Measurements from ENCODE around the gene GRM2. TPM values are rescaled to one million over a fixed set of nuclear protein-coding genes. Genes with fewer than 3 reads are reported as not detected.

GRM2 gene
- total and polyA plus RNA-seq, 9 donors = 0.31 to 0.78 (median 0.53) TPM

DNA sequence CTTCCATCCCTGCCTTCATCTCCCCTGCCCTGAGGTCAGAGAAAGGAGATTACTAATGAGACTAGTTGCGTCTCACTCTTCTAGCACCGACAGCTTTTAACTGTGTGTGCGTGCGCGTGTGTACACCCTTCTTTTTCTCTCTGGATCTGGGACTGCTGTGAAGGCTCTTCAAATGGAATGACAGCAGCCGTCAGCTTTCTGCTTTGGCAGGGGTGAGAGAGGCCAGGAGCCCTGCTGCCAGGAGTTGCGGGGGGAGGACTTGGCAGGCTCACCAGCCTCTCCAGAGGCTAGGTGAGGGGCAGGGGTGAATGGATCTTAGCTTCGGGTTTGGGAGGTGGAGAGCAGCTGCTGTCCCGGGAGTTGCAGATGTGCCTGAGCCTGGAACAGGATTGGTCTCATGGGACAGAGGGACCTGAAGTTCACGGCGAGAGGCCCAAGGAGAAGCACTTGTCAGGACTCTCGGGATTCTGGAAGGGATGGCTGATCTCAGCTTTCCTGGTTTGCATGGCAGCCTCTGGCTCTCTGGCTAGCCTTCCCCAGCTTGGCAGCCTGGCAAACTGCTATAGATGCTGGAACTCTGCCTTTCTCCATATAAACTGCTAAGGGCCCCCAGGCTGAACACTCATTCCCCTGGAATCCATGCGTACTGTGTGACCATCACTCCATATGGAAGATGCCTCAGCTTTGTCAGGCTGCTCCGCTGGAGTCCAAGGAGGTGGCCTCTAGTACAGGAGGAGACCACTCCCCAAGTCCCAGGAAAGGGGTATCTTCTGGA is 19.2 kb upstream of the GRM2 start:
- no peak for DNase-seq
- Histone ChIP-seq H3K4me1 (ENCODE audit: control insufficient read depth, insufficient read depth, low read length) (peaks cover 40% of the 10 kb centered on the region), H3K9me3 (replicated peaks; ENCODE audit: control insufficient read depth, low read depth, low read length) (no peaks in the 10 kb centered on the region), H3K27ac (ENCODE audit: low read length) (peak overlapping the region; percentile 67), H3K36me3 (ENCODE audit: control insufficient read depth, insufficient read depth, low read length) (peaks cover 62% of the 10 kb centered on the region), H3K4me3 (ENCODE audit: low read length) (no peak overlapping the region), H3K27me3 (ENCODE audit: control insufficient read depth, insufficient read depth, low read length) (no peaks in the 10 kb centered on the region)
- 46% methylated on average over 6 of the region's 14 CpGs for WGBS (ENCODE audit: insufficient coverage)

DNA sequence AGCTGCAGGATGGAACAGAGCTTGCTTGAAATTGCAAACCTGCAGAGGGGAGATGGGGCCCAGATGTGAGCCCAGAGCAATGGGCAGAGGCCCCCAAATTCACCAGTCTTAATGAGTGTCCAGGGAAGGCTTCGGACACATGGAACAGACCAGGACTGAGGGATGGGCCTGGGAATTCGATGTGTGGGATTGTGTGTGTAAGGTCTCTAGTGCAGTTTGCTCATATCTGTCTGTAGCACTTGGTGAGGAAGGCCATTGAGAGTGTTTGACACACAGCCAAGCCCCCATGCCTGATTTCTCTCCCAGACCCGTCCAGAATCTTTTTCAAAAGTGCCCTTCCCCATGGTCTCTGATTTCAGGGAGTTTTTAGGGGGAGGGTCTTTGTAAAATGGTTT is 18.7 kb upstream of the GRM2 start:
- no peak for DNase-seq
- Histone ChIP-seq H3K27me3 (ENCODE audit: control insufficient read depth, insufficient read depth, low read length) (no peaks in the 10 kb centered on the region), H3K4me3 (ENCODE audit: low read length) (no peak overlapping the region), H3K27ac (ENCODE audit: low read length) (no peak overlapping the region), H3K9me3 (replicated peaks; ENCODE audit: control insufficient read depth, low read depth, low read length) (no peaks in the 10 kb centered on the region), H3K36me3 (ENCODE audit: control insufficient read depth, insufficient read depth, low read length) (peaks cover 61% of the 10 kb centered on the region), H3K4me1 (ENCODE audit: control insufficient read depth, insufficient read depth, low read length) (peaks cover 38% of the 10 kb centered on the region)
- WGBS (ENCODE audit: insufficient coverage) = 94% methylated on average over 2 of the region's 3 CpGs

DNA sequence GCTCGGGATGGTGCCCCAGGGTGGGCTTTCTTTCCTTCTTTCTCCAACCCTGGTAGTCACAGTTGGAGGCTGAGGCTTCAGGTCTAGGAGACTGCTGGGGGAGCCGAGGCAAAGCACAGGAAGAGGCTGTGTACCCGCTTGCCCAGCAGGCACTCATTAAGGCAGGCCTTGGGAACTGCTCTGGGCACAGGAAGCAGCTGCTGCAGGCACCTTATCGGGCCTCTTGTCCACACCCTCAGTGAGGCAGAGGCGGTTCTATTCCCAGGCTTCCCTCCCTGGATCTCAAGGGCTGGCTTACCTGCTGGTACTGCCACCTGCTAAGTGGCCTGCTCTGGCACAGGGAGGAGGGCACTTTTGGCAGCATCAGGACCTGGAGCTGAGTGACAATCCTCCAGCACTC is 15.8 kb upstream of the GRM2 start:
- Histone ChIP-seq H3K9me3 (replicated peaks; ENCODE audit: control insufficient read depth, low read depth, low read length) (no peaks in the 10 kb centered on the region), H3K4me3 (ENCODE audit: low read length) (no peak overlapping the region), H3K4me1 (ENCODE audit: control insufficient read depth, insufficient read depth, low read length) (peaks cover 21% of the 10 kb centered on the region), H3K27ac (ENCODE audit: low read length) (no peak overlapping the region), H3K27me3 (ENCODE audit: control insufficient read depth, insufficient read depth, low read length) (no peaks in the 10 kb centered on the region), H3K36me3 (ENCODE audit: control insufficient read depth, insufficient read depth, low read length) (peaks cover 49% of the 10 kb centered on the region)
- 79% methylated on average over 4 of the region's 5 CpGs for WGBS (ENCODE audit: insufficient coverage)
- no peak for DNase-seq

DNA sequence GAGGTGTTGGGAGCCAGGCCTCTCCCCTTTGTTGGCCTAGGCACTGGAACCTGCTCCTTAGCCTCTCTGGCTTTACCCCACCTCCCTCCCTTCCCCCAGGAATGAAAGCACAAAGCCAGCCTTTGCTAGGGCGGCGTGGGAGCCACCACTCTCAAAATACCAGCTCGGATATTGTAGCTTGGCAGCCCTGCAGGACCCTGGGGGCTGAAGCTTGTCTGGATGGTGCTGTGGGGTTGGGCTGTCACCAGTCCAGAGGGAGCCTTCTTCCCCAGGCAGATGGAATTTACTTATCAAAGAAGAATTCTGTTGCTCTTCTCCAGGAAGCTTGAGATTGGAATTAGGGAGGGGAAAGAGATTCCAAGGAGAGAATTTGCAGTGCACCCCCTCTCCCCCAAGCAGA is 14.9 kb upstream of the GRM2 start:
- H3K9me3 ChIP-seq (replicated peaks; ENCODE audit: control insufficient read depth, low read depth, low read length) = no peaks in the 10 kb centered on the region
- H3K4me3 ChIP-seq (ENCODE audit: low read length) = no peak overlapping the region
- H3K27me3 ChIP-seq (ENCODE audit: control insufficient read depth, insufficient read depth, low read length) = no peaks in the 10 kb centered on the region
- H3K4me1 ChIP-seq (ENCODE audit: control insufficient read depth, insufficient read depth, low read length) = peaks cover 12% of the 10 kb centered on the region
- H3K27ac ChIP-seq (ENCODE audit: low read length) = no peak overlapping the region
- WGBS (ENCODE audit: insufficient coverage) = no CpG with 5 or more reads among the region's 3 CpGs
- H3K36me3 ChIP-seq (ENCODE audit: control insufficient read depth, insufficient read depth, low read length) = peaks cover 52% of the 10 kb centered on the region
- no peak for DNase-seq

DNA sequence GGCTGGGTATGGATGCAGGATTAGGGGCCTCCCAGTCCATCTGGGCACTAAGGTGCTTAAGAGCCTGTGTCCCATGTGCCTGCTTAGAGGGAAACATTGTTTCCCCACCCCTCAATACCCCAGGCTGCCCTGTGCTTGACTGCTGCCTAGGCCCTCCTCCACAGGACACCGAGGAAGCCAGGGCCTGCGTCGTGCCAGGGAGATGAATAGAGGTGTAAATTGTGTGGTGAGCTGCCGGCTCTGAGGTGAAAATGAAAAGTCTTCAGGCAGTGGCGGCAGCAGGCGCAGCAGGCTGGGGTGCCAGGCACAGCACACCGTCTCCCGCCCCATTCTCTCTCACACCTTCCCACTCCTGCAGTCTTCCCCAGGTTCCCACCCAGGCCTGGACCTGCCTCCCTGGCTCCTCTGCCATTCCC is 13.9 kb upstream of the GRM2 start:
- H3K4me1 ChIP-seq (ENCODE audit: control insufficient read depth, insufficient read depth, low read length) = peaks cover 1% of the 10 kb centered on the region
- no peaks in the 10 kb centered on the region for H3K27me3 ChIP-seq (ENCODE audit: control insufficient read depth, insufficient read depth, low read length)
- no peak overlapping the region for H3K27ac ChIP-seq (ENCODE audit: low read length)
- H3K4me3 ChIP-seq (ENCODE audit: low read length) = no peak overlapping the region
- H3K9me3 ChIP-seq (replicated peaks; ENCODE audit: control insufficient read depth, low read depth, low read length) = no peaks in the 10 kb centered on the region
- peaks cover 61% of the 10 kb centered on the region for H3K36me3 ChIP-seq (ENCODE audit: control insufficient read depth, insufficient read depth, low read length)
- 93% methylated on average over 2 of the region's 8 CpGs for WGBS (ENCODE audit: insufficient coverage)
- no peak for DNase-seq

DNA sequence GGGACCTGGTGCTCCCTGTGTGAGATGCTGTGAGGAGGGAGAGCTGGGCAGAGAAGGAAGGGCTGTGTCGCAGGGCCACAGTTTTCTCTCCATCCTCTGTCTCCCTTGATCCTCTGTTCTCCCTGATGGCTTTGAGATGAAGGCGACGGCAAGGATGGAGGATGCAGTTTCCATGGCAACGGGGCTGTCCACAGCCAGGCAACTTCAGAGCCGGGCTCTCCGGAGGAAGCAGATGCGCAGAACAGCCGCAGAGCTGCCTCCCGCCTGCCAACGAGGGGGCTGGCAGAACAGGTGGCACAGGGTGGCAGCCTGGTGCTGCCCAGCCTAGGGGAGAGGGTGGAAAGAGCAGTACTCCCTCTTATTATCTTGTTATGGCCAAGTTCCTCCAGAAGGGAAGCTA is 9.9 kb upstream of the GRM2 start:
- Histone ChIP-seq H3K4me3 (ENCODE audit: low read length) (no peak overlapping the region), H3K36me3 (ENCODE audit: control insufficient read depth, insufficient read depth, low read length) (peaks cover 60% of the 10 kb centered on the region), H3K27me3 (ENCODE audit: control insufficient read depth, insufficient read depth, low read length) (no peaks in the 10 kb centered on the region), H3K9me3 (replicated peaks; ENCODE audit: control insufficient read depth, low read depth, low read length) (no peaks in the 10 kb centered on the region), H3K4me1 (ENCODE audit: control insufficient read depth, insufficient read depth, low read length) (no peaks in the 10 kb centered on the region), H3K27ac (ENCODE audit: low read length) (no peak overlapping the region)
- WGBS (ENCODE audit: insufficient coverage) = 85% methylated on average over 10 of the region's 10 CpGs
- DNase-seq = no peak

DNA sequence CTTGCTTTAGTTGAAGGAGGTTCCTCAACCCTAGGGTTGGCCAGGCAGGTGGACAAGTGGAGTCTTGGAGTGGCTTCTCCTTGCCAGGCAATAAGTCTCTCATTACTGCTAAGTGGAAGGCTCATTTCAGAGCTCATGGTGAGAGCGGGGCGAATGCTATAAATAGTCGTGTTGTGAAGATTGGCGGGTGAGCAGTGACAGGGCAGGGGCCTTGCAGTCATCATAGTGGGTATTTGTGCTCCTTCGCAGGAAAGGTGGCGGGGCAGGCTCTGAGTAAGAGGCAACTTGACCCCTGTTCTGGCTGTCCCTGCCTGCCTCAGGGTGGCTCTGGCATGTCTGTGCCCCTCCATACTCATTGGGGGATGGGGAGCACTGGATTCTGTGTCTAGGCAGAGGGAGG is 8.7 kb upstream of the GRM2 start:
- DNase-seq = no peak

DNA sequence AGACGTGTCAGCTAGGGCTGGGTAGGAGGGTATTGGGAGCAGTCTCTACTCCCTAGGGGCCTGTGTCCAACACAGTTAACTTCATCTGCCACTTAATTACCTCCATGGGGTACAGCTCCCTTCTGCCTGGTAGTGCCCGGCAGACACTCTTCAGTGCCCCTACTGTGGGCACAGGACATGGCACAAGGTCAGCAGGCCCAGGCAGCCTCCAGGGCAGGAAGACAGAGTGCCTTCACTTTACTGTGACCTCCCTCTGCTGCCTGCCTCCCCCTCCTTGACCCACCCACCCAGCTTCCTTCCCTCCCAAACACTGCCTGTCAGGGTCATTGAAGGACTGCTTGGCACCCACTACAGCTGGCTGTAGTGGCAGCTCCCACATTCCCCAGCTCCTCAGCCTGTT is 6.5 kb upstream of the GRM2 start:
- H3K27ac ChIP-seq (ENCODE audit: low read length) = no peak overlapping the region
- H3K4me3 ChIP-seq (ENCODE audit: low read length) = no peak overlapping the region
- no peak for DNase-seq
- no peaks in the 10 kb centered on the region for H3K9me3 ChIP-seq (replicated peaks; ENCODE audit: control insufficient read depth, low read depth, low read length)
- 88% methylated on average over 1 of the region's 2 CpGs for WGBS (ENCODE audit: insufficient coverage)
- H3K27me3 ChIP-seq (ENCODE audit: control insufficient read depth, insufficient read depth, low read length) = no peaks in the 10 kb centered on the region
- H3K36me3 ChIP-seq (ENCODE audit: control insufficient read depth, insufficient read depth, low read length) = peaks cover 55% of the 10 kb centered on the region
- H3K4me1 ChIP-seq (ENCODE audit: control insufficient read depth, insufficient read depth, low read length) = no peaks in the 10 kb centered on the region

More for the DNA sequence above, 8.7 kb upstream of the GRM2 start:
- Histone ChIP-seq H3K36me3 (ENCODE audit: control insufficient read depth, insufficient read depth, low read length) (peaks cover 61% of the 10 kb centered on the region), H3K27me3 (ENCODE audit: control insufficient read depth, insufficient read depth, low read length) (no peaks in the 10 kb centered on the region), H3K4me1 (ENCODE audit: control insufficient read depth, insufficient read depth, low read length) (no peaks in the 10 kb centered on the region), H3K27ac (ENCODE audit: low read length) (no peak overlapping the region), H3K9me3 (replicated peaks; ENCODE audit: control insufficient read depth, low read depth, low read length) (no peaks in the 10 kb centered on the region), H3K4me3 (ENCODE audit: low read length) (no peak overlapping the region)
- WGBS (ENCODE audit: insufficient coverage) = 91% methylated on average over 6 of the region's 6 CpGs

DNA sequence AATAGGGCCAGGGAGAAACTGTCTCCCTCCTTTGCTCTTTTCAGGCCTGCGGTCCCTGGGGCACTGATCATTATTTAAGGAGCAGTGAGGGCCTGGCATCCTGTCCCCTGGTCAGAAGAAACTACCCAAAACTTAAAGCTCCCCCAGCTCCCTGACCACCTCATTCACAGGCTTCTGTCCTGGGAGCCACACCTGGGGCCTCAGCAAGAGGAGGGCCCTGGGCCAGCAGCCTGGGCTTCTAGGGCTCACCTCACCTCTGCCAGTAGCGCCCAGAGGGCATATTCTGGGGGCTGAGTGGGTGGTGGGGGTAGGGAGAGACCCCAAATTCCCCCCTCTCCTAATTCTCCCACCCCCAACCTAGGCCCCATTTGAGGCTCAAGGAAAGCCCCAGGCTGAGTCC is 4.7 kb upstream of the GRM2 start:
- Histone ChIP-seq H3K9me3 (replicated peaks; ENCODE audit: control insufficient read depth, low read depth, low read length) (no peaks in the 10 kb centered on the region), H3K27ac (ENCODE audit: low read length) (no peak overlapping the region), H3K36me3 (ENCODE audit: control insufficient read depth, insufficient read depth, low read length) (peaks cover 47% of the 10 kb centered on the region), H3K27me3 (ENCODE audit: control insufficient read depth, insufficient read depth, low read length) (peaks cover 2% of the 10 kb centered on the region), H3K4me1 (ENCODE audit: control insufficient read depth, insufficient read depth, low read length) (peaks cover 2% of the 10 kb centered on the region), H3K4me3 (ENCODE audit: low read length) (no peak overlapping the region)
- 88% methylated on average over 1 of the region's 2 CpGs for WGBS (ENCODE audit: insufficient coverage)
- DNase-seq = no peak

DNA sequence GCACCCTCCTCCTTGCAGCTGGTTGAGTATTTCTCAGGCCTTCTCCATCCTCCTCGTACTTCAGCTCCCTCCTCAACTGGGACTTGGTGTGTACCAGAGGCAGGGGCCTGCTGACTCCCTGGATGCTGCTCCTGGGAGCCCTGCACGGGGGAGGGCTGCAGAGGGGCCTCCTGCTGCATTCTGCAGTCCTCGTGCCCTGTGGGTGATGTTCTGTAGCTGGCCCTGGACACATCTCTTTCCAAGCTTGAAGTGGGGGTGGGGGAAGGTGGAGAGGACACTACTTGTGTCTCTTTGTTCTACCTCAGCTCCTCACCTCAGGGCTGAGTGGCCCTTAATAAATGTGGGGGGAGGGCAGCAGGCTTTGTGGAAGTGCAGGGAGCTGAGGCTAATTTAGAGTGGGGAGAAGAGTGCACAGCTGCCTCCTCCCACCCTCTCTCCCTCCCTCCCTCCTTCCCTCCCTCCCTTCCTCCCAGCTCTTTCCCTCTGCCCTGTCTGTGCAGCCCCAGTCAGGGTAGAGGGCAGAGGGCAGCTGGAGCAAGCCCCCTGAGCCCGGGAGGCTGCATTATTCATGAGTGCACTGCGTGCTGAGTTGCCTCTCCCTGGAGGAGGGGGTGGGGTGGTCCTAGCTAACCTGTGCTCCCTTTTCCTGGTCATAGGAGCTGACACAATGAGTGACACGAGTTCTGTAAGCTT is 3.7 kb upstream of the GRM2 start:
- no peak for DNase-seq
- WGBS (ENCODE audit: insufficient coverage) = 23% methylated on average over 5 of the region's 6 CpGs
- Histone ChIP-seq H3K36me3 (ENCODE audit: control insufficient read depth, insufficient read depth, low read length) (peaks cover 36% of the 10 kb centered on the region), H3K27ac (ENCODE audit: low read length) (no peak overlapping the region), H3K27me3 (ENCODE audit: control insufficient read depth, insufficient read depth, low read length) (peaks cover 12% of the 10 kb centered on the region), H3K4me1 (ENCODE audit: control insufficient read depth, insufficient read depth, low read length) (peaks cover 7% of the 10 kb centered on the region), H3K9me3 (replicated peaks; ENCODE audit: control insufficient read depth, low read depth, low read length) (no peaks in the 10 kb centered on the region), H3K4me3 (ENCODE audit: low read length) (no peak overlapping the region)

Measured in muscle of leg (tissue), 11 donors.